HL-60/S4 treated with retinoic acid at 250 ng/mL for 4 days and 3 days (cell line): Measurements from ENCODE around the gene THAP7.

Experiments
- in situ Hi-C: fragments of 300-500 bp; cut with MboI; formaldehyde crosslinking; loops from 2 replicates; pipeline ENCODE4 v1.7.0; 2022; ENCODE audit warnings: low sequenced_read_pairs

The THAP7 gene

GRCh38 chr22:21031545-21032036 lies 29.7 kb upstream of the THAP7 start:
- in situ Hi-C loops = loop anchor here (10.0 kb wide), 1 partner anchor 63 kb away; no protein-coding TSS in a partner anchor

- in situ Hi-C loops = loop anchor here (10.0 kb wide), 1 partner anchor 64 kb away; no protein-coding TSS in a partner anchor
These were observed 29.0 kb upstream of the THAP7 start for GRCh38 chr22:21030621-21031544.

- in situ Hi-C loops = loop anchor here (10.0 kb wide), 1 partner anchor 65 kb away; no protein-coding TSS in a partner anchor
These were observed 28.1 kb upstream of the THAP7 start for GRCh38 chr22:21030032-21030431.

GRCh38 chr22:21029486-21030025 lies 27.6 kb upstream of the THAP7 start:
- in situ Hi-C loops = loop anchor here (10.0 kb wide), 1 partner anchor 65 kb away; no protein-coding TSS in a partner anchor

- in situ Hi-C loops = no loop called here
These were observed 26.6 kb upstream of the THAP7 start for GRCh38 chr22:21028277-21029251.

- in situ Hi-C loops = no loop called here
These were observed 25.1 kb upstream of the THAP7 start for GRCh38 chr22:21026783-21027692.

- in situ Hi-C loops = no loop called here
These were observed 24.1 kb upstream of the THAP7 start for GRCh38 chr22:21025763-21026755.

GRCh38 chr22:21025266-21025665 lies 23.3 kb upstream of the THAP7 start:
- in situ Hi-C loops = no loop called here

- in situ Hi-C loops = no loop called here
These were observed 21.2 kb upstream of the THAP7 start for GRCh38 chr22:21022955-21023614.

- in situ Hi-C loops = no loop called here
These were observed 20.6 kb upstream of the THAP7 start for GRCh38 chr22:21022507-21022906.

- in situ Hi-C loops = no loop called here
These were observed 19.0 kb upstream of the THAP7 start for GRCh38 chr22:21020802-21021429.

- in situ Hi-C loops = no loop called here
These were observed 16.4 kb upstream of the THAP7 start for GRCh38 chr22:21018314-21018713.

GRCh38 chr22:21016644-21017420 lies 14.9 kb upstream of the THAP7 start:
- in situ Hi-C loops = no loop called here

- in situ Hi-C loops = no loop called here
These were observed 13.6 kb upstream of the THAP7 start for GRCh38 chr22:21015466-21016006.

- in situ Hi-C loops = no loop called here
These were observed 13.0 kb upstream of the THAP7 start, which contains the start of gene P2RX6 for GRCh38 chr22:21014726-21015465. Gene P2RX6 (plus strand): TSS chr22:21015165. CDS start chr22:21015175, 10 bp downstream.
